HepG2 (cell line): ENCODE data around the gene SLAMF9.

Source experiments
- CENPT ChIP-seq: sonication (generic); formaldehyde crosslinking; IDR thresholded peaks from 2 replicates; pipeline ENCODE4 v1.8.0; 2022; ENCODE audit warnings: low read depth, mild to moderate bottlenecking, moderate library complexity, missing genetic modification reagents
- POLR2A ChIP-seq, 2 experiments: IDR thresholded peaks; 2 replicates each; pipeline ENCODE4 v1.6.1; 2011; ENCODE audit warnings: low read depth in 2 of 2, low read length in 2 of 2, mild to moderate bottlenecking in 1 of 2, moderate library complexity in 1 of 2; ENCODE audit not compliant: insufficient read depth in 1 of 2
- TCF7L2 ChIP-seq: IDR thresholded peaks from 2 replicates; pipeline ENCODE4 v1.6.1; 2011; ENCODE audit warnings: mild to moderate bottlenecking, low read depth, low read length, moderate library complexity
- TF ChIP-seq, protein P1 (sequence below): sonication (generic); formaldehyde crosslinking; IDR thresholded peaks from 2 replicates; pipeline ENCODE4 v1.5.0; 2020; ENCODE audit warnings: mild to moderate bottlenecking, missing genetic modification reagents, moderate library complexity

DNA sequence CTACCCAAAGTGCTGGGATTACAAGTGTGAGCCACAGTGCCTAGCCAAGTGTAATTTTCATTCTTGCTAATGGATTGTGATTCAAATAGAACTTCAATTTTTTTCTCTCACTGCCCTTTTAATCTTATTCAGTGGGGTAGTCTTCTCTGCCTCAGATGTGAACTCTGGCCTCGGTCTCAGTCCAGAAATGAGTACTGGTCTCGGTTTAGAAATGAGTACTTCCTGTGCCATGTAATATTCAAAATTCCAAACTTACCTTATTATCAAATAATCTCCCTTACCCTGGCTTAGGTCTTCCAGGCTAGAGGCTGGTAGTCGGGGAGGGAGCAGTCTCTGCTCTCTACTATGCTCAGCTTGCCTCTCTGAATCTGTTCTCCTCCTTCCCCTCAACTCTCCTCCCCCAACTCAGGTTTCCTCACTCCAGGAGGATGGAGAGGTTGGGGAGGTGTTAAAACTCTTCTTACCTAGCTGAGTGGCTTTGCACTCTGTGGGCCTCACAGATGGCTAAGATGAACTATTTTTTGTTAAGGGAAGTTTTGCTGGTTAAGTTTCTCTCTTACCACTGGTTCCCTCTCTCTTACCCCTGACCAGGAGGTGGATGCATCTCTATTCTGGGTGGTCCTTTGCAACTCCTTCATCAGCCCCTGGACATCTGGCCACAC, 4.8 kb upstream of the SLAMF9 start:
- TF ChIP-seq, protein P1, sequence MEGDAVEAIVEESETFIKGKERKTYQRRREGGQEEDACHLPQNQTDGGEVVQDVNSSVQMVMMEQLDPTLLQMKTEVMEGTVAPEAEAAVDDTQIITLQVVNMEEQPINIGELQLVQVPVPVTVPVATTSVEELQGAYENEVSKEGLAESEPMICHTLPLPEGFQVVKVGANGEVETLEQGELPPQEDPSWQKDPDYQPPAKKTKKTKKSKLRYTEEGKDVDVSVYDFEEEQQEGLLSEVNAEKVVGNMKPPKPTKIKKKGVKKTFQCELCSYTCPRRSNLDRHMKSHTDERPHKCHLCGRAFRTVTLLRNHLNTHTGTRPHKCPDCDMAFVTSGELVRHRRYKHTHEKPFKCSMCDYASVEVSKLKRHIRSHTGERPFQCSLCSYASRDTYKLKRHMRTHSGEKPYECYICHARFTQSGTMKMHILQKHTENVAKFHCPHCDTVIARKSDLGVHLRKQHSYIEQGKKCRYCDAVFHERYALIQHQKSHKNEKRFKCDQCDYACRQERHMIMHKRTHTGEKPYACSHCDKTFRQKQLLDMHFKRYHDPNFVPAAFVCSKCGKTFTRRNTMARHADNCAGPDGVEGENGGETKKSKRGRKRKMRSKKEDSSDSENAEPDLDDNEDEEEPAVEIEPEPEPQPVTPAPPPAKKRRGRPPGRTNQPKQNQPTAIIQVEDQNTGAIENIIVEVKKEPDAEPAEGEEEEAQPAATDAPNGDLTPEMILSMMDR (CRISPR knock-in tag), result no peak
- TF ChIP-seq CENPT (CRISPR knock-in tag) (no peak), TCF7L2 (no peak), POLR2A (IDR thresholded peaks at IDR 0.05; ENCODE audit: insufficient read depth in 1 of 2, low read depth in 2 of 2, low read length in 2 of 2) (no peak)
